Stimulated activated CD4-positive, alpha-beta T cell treated with anti-CD3 and anti-CD28 coated beads, Interleukin-12 subunit alpha, Interleukin-12 subunit beta, amount 100 ng/mL, for 48 hours (primary cell): ENCODE data around the gene MUC22.
"Not testable (repeated sequence)": the region's sequence is repeated elsewhere in the genome, so short reads cannot be mapped to it uniquely, and the experiment has no call there.

Experiments used
- DNase-seq, 3 donors: peaks; one replicate each; pipeline ENCODE4 v3.0.0-alpha.2; 2020; ENCODE audit warnings: low read depth in 2 of 3, low spot score in 1 of 3

Gene MUC22

GRCh38 chr6:30997301-30997700 lies 13.0 kb upstream of the MUC22 start:
- DNase-seq = no peak

DNA sequence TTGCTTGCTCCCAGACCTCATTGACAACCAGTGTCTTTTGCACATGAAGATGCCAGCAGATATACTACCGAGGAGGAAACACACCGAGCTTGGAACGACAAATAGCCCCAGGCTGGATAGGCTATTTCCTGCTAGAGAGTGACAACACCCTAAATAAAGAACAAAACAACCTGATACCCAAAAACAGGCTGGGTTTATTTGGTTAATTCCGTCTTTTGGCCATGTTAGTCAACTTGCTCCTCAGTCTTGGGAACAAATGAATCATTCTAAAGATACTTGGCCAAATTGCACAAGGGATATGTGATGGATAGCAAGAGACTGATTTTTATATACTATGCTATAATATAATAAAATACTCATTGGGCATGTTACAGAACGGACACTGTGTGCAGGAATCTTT lies 11.5 kb upstream of the MUC22 start:
- DNase-seq = no peak

DNA sequence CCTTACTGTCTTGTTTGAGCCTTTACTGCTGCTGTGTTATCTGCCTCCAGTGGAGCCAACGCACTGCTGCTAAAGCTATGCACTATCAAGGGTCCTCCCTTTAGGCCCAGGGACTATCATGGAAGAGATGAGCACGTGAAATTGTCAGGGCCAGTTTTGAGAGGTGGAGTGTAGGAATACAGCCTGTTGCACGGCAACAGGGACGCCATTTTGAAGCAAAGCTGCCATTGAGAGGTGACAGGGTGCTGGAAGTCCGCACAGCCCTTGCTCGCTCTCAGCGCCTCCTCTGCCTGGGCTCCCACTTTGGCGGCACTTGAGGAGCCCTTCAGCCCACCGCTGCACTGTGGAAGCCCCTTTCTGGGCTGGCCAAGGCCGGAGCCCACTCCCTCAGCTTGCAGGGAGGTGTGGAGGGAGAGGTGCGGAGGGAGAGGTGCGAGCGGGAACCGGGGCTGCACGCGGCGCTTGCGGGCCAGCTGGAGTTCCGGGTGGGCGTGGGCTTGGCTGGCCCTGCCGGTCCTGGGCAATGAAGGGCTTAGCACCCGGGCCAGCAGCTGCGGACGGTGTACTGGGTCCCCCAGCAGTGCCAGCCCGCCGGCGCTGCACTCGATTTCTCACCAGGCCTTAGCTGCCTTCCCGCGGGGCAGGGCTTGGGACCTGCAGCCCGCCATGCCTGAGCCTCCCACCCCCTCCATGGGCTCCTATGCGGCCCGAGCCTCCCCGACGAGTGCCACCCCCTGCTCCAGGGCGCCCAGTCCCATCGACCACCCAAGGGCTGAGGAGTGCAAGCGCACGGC lies 10.0 kb upstream of the MUC22 start:
- not testable (repeated sequence) for DNase-seq

- DNase-seq = no peak
These were observed 8.9 kb upstream of the MUC22 start for GRCh38 chr6:31001281-31001888.

DNA sequence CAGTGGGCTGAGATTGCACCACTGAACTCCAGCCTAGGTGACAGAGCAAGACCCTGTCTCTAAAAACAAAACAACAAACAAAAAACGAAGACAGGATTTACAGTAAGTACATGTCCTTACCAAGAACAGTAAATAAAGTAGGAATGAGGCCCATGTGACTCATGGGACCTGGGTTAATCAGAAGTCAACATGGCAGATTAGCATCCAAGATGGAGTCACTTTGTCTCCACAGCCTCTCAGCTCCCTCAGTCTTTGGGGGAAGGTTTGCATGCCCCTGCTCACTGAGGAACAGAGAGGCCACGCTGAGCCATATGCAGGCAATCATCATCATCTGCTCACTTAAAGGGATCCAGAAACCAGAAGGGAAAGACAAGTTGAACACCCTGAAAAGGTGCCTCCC lies 7.8 kb upstream of the MUC22 start:
- no peak for DNase-seq

- no peak for DNase-seq
These were observed 5.5 kb upstream of the MUC22 start for GRCh38 chr6:31004794-31005193.

DNA sequence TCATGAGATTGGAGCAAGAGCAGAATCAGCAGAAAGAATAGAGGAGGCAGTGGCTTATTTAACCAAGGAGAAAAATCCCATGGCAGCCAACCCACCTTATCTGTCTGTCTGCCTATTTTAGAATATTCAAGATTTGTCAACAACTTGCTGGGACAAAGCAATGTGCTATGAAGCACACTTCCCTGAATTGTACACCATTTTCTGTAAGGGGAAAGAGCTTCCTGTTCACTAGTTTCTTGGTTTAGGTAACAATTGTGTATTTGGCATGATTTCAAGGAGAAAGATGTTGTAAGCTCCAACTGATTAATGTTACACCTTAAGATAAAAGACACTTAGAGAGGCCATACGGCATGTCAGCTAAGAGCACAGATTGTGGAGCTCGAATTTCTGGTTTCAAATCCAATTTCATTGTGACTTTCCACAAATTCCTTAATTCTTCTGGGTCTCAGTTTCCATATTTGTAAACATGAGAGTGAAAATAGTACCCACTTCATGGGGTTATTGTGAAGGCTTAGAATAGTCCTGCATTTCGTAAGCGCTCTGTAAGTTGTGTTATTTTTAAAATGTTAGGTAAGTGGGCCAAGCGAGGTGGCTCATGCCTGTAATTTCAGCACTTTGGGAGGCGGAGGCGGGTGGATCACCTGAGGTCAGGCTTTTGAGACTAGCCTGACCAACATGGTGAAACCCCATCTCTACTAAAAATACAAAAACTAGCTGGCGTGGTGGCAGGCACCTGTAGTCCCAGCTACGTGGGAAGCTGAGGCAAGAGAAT lies 4.8 kb upstream of the MUC22 start:
- DNase-seq = no peak

DNA sequence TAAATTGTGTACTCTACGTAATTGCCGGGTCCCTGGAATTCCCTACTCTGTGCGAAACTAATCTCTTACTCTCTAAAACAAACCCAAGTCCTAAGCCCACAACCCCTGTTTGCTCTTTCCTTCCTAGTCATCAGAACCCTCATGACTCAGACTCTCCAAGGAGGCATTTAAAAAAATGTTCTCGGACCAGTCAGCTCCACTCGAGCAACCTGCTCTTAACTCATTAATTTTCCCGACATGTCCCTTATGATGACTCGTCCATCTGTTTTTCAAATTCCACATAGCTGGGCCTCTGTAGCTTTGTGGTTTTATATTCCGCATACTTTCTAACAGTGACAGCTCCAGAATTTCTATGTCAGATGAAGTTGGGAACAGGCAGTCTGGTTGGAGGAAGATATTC lies 2.6 kb upstream of the MUC22 start:
- no peak for DNase-seq

DNA sequence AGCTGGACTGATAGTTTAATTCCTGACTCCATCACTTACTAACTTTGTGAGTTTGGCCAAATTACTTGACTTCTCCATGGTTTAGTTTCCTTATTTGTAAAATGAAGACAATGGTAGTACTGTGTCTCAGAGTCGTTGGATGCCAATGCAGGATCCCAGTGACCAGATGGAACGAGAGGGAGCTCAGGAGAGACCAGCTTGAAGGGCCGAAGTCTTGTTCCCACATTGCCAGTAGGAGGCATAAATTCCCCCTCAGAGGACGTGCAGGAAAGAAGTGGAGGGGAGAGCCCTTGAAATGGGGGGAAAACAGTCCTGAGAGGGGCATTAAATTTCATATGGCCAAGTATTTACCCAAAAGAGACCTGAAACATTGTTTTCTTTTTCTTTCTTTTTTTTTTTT lies 2.1 kb upstream of the MUC22 start:
- no peak for DNase-seq

DNA sequence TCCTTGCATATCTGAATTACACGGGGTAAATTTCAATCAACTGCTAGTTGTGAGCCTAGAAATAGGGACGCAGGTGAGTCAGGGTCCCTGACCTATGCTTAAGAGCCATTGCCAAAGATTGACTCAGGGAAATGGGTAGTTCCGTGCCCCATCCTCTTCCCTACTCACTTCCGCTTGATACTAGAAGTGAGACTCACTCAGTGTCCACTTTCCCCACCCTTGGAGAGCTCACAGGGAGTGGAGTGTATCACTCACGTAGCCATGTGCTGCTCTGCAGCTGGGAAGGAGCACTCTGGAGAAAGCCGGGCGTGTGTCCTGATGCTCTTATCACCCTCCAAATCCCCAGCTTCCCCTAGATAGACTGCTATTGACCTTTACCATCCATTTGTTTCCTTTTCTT lies 543 bp upstream of the MUC22 start:
- no peak for DNase-seq

GRCh38 chr6:31011153-31011552 lies 879 bp downstream of the MUC22 start:
- no peak for DNase-seq

DNA sequence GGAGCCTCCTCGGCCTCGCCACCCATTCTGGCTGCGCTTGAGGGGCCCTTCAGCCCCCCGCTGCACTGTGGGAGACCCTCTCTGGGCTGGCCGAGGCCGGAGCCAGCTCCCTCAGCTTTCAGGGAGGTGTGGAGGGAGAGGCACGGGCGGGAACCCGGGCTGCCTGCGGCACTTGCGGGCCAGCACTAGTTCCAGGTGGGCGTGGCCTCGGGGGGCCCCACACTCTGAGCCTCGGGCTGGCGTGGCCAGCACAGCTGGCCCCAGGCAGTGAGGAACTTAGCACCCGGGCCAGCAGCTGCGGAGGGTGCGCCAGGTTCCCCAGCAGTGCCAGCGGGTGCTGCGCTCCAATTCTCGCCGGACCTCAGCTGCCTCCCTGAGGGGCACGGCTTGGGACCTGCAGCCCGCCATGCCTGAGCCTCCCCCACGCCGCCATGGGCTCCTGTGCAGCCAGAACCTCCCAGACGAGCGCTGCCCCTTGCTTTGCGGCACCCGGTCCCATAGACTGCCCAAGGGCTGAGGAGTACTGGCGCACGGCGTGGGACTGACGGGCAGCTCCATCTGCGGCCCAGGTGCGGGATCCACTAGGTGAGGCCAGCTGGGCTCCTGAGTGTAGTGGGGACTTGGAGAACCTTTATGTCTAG lies 6.5 kb downstream of the MUC22 start:
- no peak for DNase-seq

DNA sequence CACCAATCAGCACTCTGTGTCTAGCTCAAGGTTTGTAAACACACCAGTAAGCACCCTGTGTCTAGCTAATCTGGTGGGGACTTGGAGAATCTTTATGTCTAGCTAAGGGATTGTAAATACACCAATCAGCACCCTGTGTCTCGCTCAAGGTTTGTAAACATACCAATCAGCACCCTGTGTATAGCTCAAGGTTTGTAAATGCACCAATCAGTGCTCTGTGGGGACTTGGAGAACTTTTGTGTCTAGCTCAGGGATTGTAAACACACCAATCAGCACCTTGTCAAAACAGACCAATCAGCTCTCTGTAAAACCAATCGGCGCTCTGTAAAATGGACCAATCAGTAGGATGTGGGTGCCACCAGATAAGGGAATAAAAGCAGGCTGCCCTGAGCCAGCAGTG lies 7.2 kb downstream of the MUC22 start:
- not testable (repeated sequence) for DNase-seq

DNA sequence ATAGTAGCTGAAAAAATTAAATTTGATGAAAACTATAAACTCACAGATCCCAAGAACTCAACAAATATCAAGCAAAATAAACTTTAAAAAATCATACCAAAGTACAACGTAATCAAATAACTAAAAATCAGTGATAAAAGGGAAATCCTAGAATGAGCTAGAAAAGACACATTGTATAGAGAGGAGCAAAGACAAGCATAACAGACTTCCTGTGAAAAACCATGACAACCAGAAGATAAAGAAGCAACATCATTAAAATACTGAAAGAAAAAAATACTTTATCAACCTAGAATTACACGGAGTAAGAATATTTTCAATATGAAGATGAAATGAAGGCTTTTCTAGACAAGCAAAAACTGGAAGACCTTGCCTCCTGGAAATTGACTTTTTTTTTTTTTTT lies 9.8 kb downstream of the MUC22 start:
- DNase-seq = no peak

- DNase-seq = not testable (repeated sequence)
These were observed 10.5 kb downstream of the MUC22 start for GRCh38 chr6:31020631-31021255.

- DNase-seq = not testable (repeated sequence)
These were observed 11.6 kb downstream of the MUC22 start for GRCh38 chr6:31021705-31022531.

GRCh38 chr6:31025595-31025994 lies 15.3 kb downstream of the MUC22 start:
- DNase-seq = no peak

DNA sequence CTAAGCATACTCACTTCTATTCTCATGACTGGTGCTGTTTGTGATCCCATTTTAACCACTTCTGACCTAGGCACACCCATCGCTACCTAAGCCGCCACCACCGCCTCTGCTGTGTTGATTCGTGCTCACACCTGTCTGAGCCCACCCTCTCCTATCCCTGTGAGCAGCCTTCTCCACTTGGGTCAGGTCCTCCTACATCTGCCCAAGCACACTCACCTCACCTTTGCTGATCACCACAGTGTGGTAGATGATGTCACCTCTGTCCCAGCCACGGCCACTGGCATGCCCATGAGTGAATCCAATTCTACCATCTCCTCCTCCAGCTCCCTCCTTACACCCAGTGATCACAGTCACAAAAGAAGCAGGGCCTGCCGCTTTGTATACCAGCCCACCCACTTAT lies 20.8 kb downstream of the MUC22 start:
- no peak for DNase-seq

DNA sequence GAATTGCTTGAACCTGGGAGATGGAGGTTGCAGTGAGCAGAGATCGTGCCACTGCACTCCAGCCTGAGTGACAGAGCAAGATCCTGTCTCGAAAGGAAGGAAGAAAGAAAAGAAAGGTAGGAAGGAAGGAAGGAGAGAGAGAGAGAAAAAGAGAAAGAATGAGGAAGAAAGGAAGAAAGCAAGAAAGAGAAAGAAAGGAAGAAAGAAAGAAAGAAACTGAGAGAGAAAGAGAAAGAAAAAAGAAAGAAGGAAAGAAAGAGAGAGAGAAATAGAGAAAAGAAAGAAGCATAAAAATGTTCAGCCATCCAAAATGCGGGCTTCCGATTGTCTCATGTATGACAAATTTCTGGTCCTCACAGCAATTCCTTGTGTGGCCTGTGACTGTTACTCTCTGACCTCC lies 22.8 kb downstream of the MUC22 start:
- DNase-seq = no peak

DNA sequence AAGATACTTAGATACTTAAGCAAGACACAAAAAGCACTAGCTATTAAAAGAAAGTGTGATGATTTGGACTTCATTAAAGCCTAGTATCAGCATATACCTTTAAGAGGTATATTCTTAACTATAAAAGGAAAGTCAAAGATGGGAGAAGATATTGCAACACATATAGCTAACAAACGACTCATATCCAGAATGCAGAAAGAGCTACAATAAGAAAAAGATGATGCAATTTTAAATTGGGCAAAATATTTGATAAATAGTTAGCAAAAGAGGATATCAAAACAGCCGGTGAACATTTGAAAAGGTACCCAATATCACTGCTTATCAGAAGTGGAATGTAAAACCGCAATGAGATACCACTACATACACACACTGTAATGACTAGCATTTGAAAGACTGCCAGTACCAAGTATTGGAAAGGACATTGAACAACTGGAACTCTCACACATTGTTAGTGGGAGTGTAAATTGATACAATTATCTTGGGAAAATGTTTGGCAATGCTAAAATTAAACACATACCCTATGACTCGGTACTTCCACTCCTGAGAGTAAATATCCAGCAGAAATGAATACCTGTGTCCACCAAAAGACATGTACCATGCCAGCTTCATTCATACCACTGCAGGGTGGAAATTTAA lies 25.7 kb downstream of the MUC22 start:
- DNase-seq = no peak
